ENCODE data around the gene LRRC2.
"Not testable (repeated sequence)": the region's sequence is repeated elsewhere in the genome, so short reads cannot be mapped to it uniquely, and the experiment has no call there.

Gene LRRC2

DNA sequence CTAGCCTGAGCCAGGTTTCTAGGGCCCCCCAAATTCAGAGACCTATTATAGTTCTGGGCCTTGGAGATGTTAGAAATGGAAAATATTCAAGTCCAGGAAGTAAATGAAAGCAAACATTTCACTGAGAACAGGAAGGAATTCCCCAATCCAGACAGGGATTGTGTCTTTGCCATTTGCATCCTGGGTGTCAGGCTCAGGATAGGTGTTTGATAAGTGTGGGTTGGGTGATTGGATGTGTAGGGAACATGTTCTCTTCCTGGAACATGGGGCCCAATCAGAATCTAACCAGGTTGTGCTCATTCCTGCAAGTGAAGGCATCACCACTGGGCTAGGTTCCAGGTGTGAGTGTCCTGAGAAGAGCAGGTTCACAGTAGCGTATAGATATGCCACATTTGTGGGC, 14.6 kb upstream of the LRRC2 start:
- no peak for DNase-seq

GRCh38 chr3:46579756-46580286, 13.7 kb upstream of the LRRC2 start:
- no peak for DNase-seq

DNA sequence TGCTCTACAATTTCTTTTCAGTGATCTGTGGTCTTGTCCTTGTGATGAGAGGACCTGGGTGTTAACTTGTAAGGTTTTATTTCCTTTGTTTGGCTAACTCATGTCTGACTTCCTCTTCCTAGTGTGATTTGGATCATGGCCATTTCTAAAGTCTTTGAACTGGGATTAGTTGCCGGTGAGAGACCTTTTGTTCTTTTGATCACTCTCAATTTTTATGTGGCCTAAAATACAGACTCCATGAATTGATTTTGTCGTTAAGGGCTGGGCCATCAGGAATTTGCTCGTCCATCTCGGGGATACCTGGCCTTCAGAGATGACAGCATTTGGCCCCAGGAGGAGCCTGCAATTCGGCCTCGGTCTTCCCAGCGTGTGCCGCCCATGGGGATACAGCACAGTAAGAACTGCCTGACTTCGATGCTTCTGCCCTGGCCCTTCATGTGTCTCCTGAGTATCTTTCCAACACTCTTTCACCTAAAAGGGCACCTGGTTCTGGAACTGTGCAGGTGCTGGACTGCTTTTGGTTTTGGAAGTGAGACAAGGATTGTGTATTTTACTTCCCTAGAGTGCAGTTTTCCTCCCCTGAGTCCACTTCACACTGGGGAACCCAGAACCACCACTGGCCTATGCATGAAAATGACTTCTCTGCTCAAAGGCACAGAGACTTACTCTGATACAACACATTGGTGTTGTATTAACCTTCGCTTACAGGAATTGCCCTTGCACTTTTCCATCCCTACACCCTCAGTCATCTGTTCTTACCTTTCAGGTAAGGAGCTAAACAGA, 13.1 kb upstream of the LRRC2 start:
- no peak for DNase-seq

DNA sequence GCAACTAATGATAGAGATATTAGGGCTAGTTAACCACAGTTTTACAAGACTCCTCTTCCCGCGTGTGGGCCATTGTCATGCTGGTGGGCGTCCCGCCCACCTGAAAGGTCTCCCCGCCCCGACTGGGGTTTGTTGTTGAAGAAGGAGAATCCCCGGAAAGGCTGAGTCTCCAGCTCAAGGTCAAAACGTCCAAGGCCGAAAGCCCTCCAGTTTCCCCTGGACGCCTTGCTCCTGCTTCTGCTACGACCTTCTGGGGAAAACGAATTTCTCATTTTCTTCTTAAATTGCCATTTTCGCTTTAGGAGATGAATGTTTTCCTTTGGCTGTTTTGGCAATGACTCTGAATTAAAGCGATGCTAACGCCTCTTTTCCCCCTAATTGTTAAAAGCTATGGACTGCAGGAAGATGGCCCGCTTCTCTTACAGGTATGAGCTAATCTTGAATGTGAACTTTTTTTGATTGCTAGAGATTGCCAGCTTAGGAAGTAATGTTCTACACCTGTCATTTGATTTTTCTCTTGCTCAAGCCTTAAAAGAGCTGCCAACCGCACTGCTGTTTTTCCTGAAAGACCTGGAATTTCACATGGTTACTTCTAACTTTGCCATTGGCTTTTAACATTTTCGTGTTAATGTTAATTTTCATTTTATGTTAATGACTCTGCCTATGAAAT, 11.6 kb upstream of the LRRC2 start:
- not testable (repeated sequence) for DNase-seq

DNA sequence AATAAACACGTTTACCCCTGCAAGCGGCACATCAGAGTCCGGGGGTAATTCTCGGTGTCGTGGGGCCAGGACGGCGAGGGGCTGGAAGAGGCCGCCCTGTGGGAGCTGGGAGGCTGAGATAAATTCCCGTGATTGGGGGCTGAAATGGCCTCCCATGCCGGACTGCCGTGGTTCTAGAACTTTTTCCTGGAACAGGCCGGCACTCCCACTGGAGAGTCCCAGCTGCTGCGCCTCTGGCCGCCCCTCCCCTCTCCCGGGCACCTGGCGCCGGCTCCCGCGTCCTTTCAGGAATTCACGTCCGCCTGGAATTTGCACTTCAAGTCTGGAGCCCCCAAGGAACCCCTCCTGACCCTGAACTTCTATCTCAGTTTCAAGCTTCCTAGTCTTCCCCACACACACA, 10.8 kb upstream of the LRRC2 start:
- DNase-seq, result no peak

DNA sequence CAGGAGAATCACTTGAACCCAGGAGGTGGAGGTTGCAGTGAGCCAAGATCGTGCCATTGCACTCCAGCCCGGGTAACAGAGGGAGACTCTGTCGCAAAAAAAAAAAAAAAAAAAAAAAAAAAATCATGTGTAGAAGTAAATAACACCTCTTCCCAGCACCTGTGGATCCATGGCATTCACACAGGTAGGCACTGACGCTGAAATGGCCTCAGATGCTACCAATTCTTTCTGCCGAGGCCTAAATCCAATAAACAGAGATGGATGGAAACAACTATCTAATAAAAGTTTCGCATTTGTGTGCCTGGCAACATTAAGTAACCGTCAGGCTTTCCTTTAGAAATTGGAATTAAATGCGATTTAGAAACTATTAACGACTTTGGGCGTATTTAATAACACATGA, 10.3 kb upstream of the LRRC2 start:
- no peak for DNase-seq

GRCh38 chr3:46575577-46576222, 9.6 kb upstream of the LRRC2 start:
- DNase-seq, result no peak

DNA sequence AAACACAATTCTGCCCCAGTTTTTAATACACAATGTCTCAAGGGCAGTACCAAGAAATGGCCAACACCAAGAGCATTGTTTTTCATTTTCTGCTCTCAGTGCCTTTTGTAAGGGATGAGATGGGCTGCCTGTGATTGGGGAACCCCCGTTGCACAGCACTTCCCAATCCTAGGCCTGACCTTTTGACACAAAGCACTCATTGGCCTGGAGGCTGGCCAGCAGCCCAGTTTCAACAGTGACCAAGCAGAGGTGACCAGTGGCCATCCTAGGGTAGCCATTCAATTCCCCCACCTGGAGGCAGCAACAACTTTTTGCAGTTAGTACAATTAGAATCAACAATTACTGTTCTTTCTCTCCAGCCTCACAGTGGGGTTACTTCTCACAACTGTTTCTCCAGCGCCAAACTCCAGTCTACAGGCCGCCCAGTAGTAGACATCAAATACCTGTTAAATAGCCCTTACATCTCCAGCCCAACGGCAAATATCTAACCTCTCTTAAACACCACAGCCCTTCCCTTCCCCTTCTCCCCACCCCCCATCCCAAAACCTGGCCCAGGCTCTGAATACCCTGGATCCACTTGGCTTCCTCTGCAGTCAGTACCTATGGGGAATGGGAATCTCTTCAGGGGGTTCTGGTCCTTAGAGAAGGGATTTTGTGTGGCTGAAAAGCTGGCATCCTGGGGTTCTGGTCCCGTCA, 8.9 kb upstream of the LRRC2 start:
- no peak for DNase-seq

DNA sequence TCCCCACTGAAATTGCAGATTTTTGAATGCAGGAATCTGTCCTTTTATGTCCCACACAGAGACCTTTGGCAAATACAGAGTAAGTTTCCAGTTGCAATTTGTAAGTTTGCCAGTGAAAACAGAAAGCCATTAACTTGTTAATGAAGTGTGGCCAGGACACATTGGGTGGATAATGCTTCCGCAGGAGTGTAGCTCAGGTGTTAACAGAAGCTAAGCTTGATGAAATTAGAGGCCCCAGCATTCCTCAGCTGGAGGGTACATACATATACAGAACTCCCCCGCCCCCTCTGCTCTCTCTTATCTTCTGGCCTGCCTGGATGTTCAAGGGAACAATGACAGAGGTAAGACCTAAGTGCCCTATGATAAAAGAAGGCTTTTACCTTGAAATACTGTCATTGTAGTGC, 8.1 kb upstream of the LRRC2 start:
- DNase-seq, result no peak

GRCh38 chr3:46573701-46574100, 7.6 kb upstream of the LRRC2 start:
- DNase-seq, result no peak

DNA sequence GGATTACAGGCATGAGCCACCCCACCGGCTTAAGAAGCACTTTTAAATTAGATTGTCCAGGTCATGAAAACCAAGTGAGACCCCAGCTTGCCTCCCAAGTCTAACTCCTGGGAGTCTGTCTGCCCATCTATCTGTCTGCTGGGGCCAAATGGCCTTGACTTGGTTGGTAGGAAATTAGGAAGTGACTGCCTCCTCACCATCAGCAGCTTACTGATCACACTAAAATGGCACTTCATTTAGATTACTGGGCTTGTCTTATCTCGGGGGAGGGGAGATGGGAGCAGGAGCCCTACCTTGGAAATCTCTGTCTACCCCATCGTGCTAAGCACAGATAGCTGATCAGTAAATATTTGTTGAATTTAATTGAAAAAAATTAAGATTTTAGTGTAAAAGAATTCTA, 5.6 kb upstream of the LRRC2 start:
- DNase-seq, result no peak

- no peak for DNase-seq
Observed at GRCh38 chr3:46565607-46566039, 479 bp downstream of the LRRC2 start.

DNA sequence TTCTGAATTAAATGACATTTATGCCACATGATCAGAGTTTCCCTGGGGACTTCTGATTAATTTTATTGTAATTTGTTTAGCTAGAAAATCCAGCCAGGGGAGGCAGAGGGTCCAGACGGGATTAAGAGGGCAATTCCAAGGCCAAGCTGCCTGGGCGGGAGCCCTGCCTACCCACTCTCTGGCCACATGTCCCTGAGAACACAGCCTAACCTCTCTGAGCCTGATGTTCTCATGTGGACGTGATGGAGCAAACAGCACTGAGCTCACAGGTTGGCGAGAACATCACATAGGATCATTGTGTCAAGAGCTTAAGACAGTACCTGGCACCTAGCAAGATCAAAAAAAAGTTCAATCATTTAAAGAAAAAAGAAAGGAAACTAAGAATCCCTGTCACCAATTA, 1.0 kb downstream of the LRRC2 start:
- DNase-seq, result no peak

GRCh38 chr3:46564190-46565021, 1.7 kb downstream of the LRRC2 start:
- DNase-seq, result no peak

- DNase-seq, result no peak
Observed at GRCh38 chr3:46561951-46562350, 4.2 kb downstream of the LRRC2 start.

DNA sequence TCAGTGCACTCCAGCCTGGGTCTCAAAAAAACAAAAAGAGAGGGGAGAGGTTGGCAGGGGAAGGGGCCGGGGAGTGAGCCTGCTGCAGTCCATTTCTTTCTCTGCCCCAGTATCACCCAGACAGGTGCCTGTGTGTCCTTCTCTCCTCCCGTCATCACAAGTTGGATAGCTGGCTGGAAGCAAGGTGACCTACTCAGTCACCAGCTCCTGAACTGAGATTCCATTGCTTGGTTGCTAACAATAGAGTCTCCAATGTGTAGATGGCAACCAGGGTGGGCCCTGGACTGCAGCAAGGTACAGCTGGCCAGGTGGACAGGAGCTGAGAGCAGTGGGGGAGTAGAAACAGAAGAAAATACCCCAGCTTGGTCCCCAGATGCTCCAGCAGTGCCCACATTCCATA, 4.6 kb downstream of the LRRC2 start:
- DNase-seq, result no peak

DNA sequence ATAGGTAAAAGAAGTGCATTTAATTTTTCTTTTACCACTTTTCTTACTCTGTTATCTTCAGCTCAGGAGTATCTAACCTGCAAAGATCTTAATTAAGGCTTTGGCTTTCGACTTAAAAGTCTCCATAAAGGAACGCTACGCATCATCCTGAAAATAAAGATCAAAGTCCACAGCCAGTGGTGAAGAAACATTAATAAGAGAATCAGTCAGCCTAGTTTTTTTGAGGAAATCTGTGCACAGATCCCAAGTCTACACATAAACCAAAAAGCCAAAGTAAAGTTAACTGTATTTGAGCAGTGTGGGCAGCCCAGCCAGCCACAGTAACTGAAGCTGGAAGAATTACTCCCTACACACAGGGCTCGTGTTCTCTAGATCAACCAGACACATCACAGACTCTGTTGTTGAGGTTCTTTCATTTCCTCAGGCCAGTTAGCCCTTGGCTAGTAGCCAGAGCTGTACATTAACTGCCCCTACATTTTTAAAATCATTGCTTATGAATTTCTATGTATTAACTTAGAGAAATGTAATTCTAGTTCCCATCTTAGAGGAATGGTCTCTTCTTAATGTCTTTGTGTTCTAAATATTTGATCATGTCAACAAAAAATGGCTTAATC, 6.9 kb downstream of the LRRC2 start:
- no peak for DNase-seq

- peak; percentile 79 for DNase-seq
Observed at GRCh38 chr3:46558184-46559043, 7.7 kb downstream of the LRRC2 start.

- no peak for DNase-seq
Observed at GRCh38 chr3:46557814-46558183, 8.3 kb downstream of the LRRC2 start.

GRCh38 chr3:46553154-46553553, 12.9 kb downstream of the LRRC2 start:
- no peak for DNase-seq

- DNase-seq, result no peak
Observed at GRCh38 chr3:46552538-46552937, 13.6 kb downstream of the LRRC2 start.
